ENCODE results near the gene GIPC2. TPM values are rescaled to one million over a fixed set of nuclear protein-coding genes. Genes with fewer than 3 reads are reported as not detected.
A peak's percentile ranks its signal among the peaks of the same experiment; 100 is the strongest.
"Not testable (repeated sequence)": the region's sequence is repeated elsewhere in the genome, so short reads cannot be mapped to it uniquely, and the experiment has no call there.

The GIPC2 gene
- total RNA-seq, 1 donor from 2014 or later = 2.5 TPM

- DNase-seq = no peak
- TF ChIP-seq, protein P1, sequence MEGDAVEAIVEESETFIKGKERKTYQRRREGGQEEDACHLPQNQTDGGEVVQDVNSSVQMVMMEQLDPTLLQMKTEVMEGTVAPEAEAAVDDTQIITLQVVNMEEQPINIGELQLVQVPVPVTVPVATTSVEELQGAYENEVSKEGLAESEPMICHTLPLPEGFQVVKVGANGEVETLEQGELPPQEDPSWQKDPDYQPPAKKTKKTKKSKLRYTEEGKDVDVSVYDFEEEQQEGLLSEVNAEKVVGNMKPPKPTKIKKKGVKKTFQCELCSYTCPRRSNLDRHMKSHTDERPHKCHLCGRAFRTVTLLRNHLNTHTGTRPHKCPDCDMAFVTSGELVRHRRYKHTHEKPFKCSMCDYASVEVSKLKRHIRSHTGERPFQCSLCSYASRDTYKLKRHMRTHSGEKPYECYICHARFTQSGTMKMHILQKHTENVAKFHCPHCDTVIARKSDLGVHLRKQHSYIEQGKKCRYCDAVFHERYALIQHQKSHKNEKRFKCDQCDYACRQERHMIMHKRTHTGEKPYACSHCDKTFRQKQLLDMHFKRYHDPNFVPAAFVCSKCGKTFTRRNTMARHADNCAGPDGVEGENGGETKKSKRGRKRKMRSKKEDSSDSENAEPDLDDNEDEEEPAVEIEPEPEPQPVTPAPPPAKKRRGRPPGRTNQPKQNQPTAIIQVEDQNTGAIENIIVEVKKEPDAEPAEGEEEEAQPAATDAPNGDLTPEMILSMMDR (IDR thresholded peaks at IDR 0.05; ENCODE audit: borderline replicate concordance) = no peak
- H3K27me3 ChIP-seq (ENCODE audit: low read depth) = no peaks in the 10 kb centered on the region
- H3K9me3 ChIP-seq (replicated peaks) = no peaks in the 10 kb centered on the region
- H3K27ac ChIP-seq (replicated peaks) = no peak overlapping the region
- intact Hi-C loops (cut with micrococcal nuclease) = loop anchor here (10.0 kb wide), 1 partner anchor 100 kb away; the partner anchor contains the start of gene DNAJB4
- no peaks in the 10 kb centered on the region for H3K36me3 ChIP-seq
- no peak overlapping the region for H3K4me3 ChIP-seq
- peaks cover 34% of the 10 kb centered on the region for H3K4me1 ChIP-seq
These were observed 58.6 kb downstream of the GIPC2 start for GRCh38 chr1:78104322-78104721.

GRCh38 chr1:78109659-78110058, 63.9 kb downstream of the GIPC2 start:
- not testable (repeated sequence) for H3K9me3 ChIP-seq (replicated peaks); H3K4me1 ChIP-seq; H3K4me3 ChIP-seq; DNase-seq; H3K27me3 ChIP-seq (ENCODE audit: low read depth); H3K36me3 ChIP-seq; H3K27ac ChIP-seq (replicated peaks)
- intact Hi-C loops (cut with micrococcal nuclease) = loop anchor here (5.0 to 10.0 kb wide), 2 partner anchors 105 to 132 kb away; partner anchors contain the start of genes DNAJB4 and FUBP1

- DNase-seq = no peak
- TF ChIP-seq, protein P1 (IDR thresholded peaks at IDR 0.05; ENCODE audit: borderline replicate concordance) = no peak
- Histone ChIP-seq H3K36me3 (no peaks in the 10 kb centered on the region), H3K4me1 (peaks cover 5% of the 10 kb centered on the region), H3K4me3 (no peak overlapping the region), H3K27me3 (ENCODE audit: low read depth) (no peaks in the 10 kb centered on the region), H3K9me3 (replicated peaks) (no peaks in the 10 kb centered on the region), H3K27ac (replicated peaks) (peak overlapping the region; percentile 31)
- intact Hi-C loops (cut with micrococcal nuclease) = loop anchor here (5.0 kb wide), 1 partner anchor 136 kb away; the partner anchor contains the start of gene FUBP1
These were observed 67.6 kb downstream of the GIPC2 start for GRCh38 chr1:78113156-78113916.

DNA sequence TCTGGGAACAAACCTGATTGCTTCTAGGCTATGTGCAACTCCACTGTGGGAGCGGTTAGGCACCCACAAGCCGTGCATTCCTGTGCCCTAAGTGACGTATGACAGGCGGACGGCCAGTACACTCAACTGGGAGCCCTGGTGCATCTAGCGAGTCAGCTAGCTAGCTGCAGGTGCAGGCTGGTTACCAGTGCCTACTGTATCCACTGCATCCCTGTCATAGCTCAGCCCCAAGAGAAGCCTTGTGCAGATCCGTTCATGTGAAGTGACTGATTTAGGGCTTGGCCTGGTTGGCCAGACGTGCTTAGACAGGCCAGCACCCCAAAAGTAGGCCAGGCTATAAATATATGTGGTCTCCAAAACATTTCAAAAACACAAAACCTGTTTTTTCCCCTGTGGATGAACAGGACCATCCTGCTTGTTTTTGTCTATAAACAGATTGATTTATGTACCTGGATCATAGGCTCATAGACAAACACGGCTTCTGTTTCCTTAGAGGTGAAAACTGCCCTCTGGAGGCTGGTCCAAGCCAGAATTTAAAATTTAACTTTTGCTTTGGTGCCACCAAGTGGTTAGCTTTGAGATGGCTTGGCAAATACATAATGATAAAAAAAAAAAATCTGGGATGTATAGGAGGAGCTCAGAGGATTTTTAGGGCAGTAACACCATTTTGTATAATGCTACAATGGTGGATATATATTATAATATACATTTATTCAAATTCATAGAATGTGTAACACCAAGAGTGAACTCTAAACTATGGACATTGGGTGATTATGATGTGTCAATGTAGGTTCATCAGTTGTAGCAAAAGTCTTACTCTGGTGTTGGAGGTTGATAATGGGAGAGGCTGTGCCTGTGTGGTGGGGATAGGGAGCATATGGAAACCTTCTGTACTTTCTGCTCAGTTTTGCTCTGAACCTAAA, 68.5 kb downstream of the GIPC2 start:
- H3K4me3 ChIP-seq = no peak overlapping the region
- intact Hi-C loops (cut with micrococcal nuclease) = loop anchor here (5.0 kb wide), 1 partner anchor 137 kb away; the partner anchor contains the start of gene FUBP1
- peak overlapping the region; percentile 31 for H3K27ac ChIP-seq (replicated peaks)
- H3K27me3 ChIP-seq (ENCODE audit: low read depth) = no peaks in the 10 kb centered on the region
- H3K9me3 ChIP-seq (replicated peaks) = no peaks in the 10 kb centered on the region
- peaks cover 5% of the 10 kb centered on the region for H3K4me1 ChIP-seq
- no peaks in the 10 kb centered on the region for H3K36me3 ChIP-seq
- TF ChIP-seq, protein P1 (IDR thresholded peaks at IDR 0.05; ENCODE audit: borderline replicate concordance) = peak; percentile 92
- DNase-seq = no peak

- H3K36me3 ChIP-seq; DNase-seq; intact Hi-C loops (cut with micrococcal nuclease); H3K4me1 ChIP-seq; H3K9me3 ChIP-seq (replicated peaks); H3K4me3 ChIP-seq; H3K27me3 ChIP-seq (ENCODE audit: low read depth); H3K27ac ChIP-seq (replicated peaks): not testable (repeated sequence)
These were observed 74.7 kb downstream of the GIPC2 start for GRCh38 chr1:78120485-78120884.

DNA sequence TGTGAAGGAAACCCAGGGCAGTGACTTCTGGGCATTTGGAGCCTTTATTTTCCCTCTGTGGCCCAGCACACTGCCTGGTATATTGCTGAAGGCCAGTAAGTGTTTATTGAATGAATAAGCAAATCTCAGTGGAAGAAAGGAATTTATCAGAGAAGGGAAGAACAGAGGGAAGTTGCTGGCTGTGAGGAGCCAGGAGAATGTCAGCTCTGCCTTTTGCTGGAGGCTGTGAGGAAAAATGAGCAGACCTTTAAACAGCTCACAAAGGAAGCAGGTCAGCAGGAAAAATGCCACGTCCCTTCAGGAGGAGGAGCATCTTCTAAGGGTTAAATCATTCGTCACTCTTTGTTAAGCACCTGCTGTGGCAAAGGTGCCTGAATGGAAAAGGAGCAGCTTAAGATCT, 75.9 kb downstream of the GIPC2 start:
- Histone ChIP-seq H3K36me3 (peaks cover 3% of the 10 kb centered on the region), H3K4me3 (no peak overlapping the region), H3K4me1 (no peaks in the 10 kb centered on the region), H3K27me3 (ENCODE audit: low read depth) (no peaks in the 10 kb centered on the region), H3K9me3 (replicated peaks) (no peaks in the 10 kb centered on the region), H3K27ac (replicated peaks) (no peak overlapping the region)
- intact Hi-C loops (cut with micrococcal nuclease) = no loop called here
- DNase-seq = no peak
- TF ChIP-seq, protein P1 (IDR thresholded peaks at IDR 0.05; ENCODE audit: borderline replicate concordance) = no peak
